HG03354 (cell line): Measurements from ENCODE around the gene DGCR2.

Source experiments
- ATAC-seq: cut with Tn5 transposase; IDR thresholded peaks from one replicate; pipeline ENCODE4 v1.9.1; 2021; ENCODE audit warnings: mild to moderate bottlenecking; ENCODE audit not compliant: unreplicated experiment, poor library complexity, severe bottlenecking

Gene DGCR2

GRCh38 chr22:19111584-19111983, 10.6 kb downstream of the DGCR2 start:
- no peak for ATAC-seq

GRCh38 chr22:19111140-19111539, 11.1 kb downstream of the DGCR2 start:
- ATAC-seq = no peak

- no peak for ATAC-seq
These were observed 11.6 kb downstream of the DGCR2 start for GRCh38 chr22:19110646-19111045.

GRCh38 chr22:19110064-19110458, 12.2 kb downstream of the DGCR2 start:
- no peak for ATAC-seq

DNA sequence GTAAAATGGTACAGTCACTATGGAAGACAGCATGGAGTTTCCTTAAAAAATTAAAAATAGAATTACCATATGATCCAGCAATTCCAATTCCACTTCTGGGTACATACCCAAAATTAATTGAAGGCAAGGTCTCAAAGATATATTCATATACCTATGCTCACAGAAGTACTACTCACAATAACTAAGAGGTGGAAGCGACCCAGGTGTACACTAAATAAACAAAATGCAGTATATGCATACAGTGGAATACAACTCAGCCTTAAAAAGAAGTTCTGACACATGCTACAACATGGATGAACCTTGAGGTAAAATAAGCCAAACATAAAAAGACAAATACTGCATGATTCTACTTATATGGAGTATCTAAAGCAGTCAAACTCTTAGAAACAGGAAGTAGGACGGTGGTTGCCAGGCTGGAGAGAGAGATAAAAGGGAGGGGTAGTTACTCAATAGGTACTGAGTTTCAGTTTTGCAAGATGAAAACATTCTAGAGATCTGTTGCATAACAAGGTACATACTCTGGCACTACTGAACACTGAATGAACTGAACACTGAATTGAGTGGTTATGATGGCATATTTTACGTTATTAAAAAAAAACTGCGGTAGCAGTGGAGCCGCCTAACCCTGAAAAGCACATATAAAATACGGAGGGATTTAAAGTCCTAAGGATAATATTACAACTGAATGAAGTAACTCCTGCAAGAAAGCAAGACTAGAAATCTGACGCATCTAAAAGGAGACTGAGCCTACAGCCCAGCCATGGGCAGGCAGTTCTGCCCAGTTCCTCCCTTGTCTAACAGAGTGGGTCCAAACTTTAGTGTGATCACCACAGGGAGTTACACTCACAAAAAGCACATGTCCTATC, 12.8 kb downstream of the DGCR2 start:
- peak; percentile 90 for ATAC-seq

GRCh38 chr22:19108807-19109197, 13.4 kb downstream of the DGCR2 start:
- no peak for ATAC-seq

GRCh38 chr22:19107730-19108074, 14.5 kb downstream of the DGCR2 start:
- no peak for ATAC-seq

DNA sequence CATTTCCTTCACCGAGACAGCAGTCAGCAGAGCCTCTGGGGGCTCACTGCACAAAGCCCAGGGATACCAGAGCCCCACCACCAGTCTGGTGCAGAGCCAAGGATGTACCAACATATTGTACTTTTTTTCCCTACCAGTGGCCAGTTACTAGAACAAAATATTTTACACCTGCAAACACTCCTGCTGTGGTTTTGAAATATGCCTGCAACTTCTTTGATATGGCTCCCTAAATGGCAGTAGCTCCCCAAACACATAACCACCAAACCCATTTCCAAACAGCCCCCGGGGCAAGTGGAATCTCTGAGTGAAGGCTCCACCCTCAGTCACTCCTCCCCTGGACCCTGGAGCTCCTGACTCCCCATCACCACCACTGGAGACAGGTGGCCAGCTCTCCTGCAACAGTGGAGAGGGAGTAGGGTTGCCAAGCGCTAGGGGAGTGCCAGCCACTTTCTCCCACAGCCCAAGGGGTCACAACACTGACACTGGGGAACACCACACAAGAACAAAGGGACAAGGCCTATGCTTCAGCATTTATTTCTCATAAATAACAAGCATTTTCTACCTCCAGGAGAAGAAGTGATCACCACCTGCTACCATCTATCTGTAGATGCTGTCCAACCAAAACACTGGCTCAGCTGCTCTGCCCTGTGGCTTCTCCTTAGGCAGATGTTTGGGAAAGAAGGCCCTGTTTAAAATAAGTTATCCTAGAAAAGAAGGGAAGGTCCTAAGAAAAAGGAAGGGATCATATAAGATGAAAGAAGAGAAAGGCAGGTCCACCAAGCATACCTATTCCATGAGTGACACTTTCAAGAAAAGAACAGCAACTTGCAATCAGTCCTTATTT, 15.1 kb downstream of the DGCR2 start:
- ATAC-seq = no peak

DNA sequence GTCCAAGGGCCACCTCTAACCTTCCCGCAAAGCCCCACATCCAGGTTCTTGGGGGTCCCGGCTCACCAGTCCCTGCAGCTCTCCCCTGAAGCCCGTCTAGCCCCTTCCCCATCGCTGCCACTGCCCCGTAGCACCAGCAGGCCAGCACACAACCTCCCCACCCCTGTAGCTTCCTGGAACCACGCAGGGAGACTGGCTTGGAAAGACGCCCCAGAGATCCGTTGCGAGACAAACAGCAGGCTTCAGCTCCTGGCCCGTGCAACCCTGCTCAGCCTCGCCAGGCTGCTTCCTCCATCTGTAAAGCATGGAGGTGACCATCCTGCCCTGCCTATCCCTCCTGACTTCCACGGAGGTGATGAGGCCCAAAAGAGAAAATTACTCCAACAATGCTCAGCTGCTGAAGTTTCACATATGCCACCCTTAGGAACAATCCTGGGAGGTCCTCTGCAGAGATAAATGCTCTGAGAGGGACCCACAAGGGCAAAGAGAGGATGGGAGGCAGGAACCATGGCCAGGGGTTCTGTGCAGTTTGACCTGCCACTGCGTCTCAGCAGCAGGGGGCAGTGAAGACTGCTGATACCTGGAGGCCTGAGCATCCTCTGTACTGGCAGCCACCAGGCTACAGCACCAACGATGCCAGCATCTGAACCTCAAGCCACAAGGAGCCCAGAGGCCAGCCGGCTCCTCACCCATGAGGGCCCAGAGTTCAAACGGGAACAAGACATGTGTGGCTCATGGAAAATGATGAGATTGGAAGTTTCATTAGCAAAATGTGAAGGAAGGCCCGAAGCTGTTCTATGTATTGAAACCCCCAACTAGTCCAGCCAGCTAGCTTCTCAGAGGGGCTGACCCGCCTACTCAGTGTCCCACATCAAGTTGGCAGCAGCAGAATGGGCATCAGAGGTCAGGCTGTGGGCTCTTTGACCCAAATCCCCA, 16.1 kb downstream of the DGCR2 start:
- no peak for ATAC-seq

DNA sequence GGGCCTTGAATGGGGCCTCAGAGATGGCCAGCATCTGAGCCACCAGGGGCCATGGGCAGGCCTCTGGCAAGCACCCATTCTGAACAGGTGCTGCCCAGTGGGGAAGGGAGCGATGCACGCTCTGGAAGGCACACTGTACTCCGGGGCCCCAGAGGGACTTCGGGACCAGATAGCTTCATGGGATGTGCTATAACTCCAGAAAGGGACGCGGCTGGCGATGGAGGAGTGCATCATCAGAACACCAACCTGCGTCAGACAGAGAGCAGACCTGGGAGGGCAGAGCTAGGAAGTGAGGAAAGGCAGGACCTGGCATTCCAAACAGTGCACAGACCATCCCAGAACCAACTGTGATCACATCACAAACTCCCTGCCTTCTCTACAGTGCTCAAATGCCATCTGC, 16.8 kb downstream of the DGCR2 start:
- ATAC-seq = no peak

DNA sequence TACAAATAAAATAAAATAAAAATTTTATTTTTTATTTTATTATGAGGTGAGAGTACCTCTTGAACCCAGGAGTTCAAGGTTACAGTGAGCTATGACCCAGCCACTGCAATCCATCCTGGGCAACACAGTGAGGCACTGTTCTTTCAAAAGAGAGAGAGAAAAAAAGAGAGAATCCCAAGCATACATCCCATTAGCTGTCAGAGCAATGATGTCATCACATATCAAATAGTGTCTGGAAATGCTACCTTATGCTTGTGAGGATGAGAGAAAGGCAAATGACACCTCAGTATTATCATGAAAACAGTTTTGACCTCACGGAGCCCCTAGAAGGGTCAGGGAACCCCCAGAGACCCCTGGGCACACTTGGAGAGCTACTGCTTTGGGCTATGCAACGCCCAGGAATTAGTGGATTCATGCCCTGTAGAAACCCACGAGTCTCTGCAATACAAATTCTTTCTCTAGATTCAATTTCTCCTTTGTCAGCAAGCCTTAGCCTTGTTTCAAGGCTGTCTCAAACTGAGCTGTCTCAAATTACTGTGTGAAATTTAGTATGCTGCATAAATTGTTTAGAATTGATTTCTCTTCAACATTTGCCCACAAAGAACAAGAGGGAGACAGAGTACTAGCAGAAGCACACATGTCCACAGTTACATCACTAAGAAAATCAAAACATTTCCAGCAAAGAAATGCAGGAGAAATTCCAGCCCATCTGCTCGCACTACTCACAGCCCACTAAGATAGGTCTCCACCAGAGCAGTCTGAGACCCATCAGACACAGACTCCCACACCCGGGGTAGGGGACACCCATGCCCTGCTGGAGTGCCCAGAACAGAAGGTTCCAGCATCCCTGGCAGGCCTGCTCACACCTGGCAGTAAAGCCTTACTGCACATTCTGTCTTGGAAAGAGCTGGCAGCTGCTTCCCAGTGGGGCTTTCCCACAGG, 18.1 kb downstream of the DGCR2 start:
- ATAC-seq = no peak

- no peak for ATAC-seq
These were observed 24.1 kb downstream of the DGCR2 start for GRCh38 chr22:19098157-19098556.

GRCh38 chr22:19097518-19097917, 24.7 kb downstream of the DGCR2 start:
- no peak for ATAC-seq

DNA sequence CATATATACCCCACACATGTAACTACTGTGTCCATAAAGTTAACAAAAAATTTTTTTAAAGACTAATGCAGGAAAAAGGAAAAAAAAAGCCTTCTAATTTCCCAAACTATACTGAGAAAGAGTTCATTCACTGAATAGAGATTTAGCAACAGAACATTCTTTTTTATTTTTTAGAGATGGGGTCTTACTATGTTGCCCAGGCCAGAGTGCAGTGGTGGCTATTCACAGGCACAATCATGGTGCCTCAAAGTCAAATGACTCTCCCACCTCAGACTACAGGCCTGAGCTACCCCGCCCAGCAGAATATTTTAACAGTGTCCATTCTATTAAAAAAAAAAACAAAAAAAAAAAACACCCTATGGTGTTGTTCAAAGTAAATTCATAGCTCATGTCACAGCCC, 25.7 kb downstream of the DGCR2 start:
- ATAC-seq = no peak

- no peak for ATAC-seq
These were observed 27.7 kb downstream of the DGCR2 start for GRCh38 chr22:19094393-19094997.

GRCh38 chr22:19092725-19093124, 29.5 kb downstream of the DGCR2 start:
- ATAC-seq = no peak

DNA sequence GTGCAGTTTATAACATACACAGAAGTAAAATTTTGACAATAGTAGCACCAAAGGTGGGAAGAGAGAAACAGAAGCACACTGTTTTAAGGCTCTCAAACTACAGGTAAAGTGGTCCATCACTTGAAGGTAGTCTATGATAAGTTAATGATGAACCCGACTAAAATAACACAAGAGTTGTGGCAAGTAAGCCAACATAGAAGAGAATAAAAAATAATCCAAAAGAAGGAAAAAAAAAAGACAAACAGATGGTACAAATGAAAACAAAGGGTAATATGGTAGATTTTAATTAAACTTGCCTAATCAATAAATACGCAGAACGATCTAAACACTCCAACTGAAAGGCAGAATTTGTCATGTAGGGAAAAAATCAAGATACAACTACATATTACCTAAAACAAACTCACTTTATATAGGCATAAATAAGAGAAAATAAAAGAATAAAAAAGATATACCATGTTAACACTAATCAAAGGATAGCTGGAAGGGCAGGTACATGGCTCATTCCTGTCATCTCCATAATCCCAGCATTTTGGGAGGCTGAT, 31.6 kb downstream of the DGCR2 start:
- ATAC-seq = no peak

DNA sequence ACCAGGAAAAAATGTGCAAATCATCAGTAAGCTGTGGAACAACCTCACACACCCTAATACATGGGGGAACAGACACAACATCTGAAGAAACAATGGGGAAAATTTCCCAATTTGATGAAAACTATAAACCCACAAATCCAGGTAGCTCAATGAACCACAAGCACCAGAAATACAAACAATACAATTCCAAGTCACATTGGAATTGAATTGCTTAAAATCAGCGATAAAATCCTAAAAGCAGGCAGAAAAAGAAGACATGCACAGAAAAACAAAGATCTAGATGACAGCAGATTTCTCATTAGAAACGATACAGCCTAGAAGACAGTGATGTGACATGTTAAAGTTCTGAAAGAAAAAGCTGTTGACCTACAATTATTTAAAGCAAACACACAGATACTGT, 32.0 kb downstream of the DGCR2 start:
- ATAC-seq = no peak
